ENCODE data around the gene SMIM21. TPM values are rescaled to one million over a fixed set of nuclear protein-coding genes. Genes with fewer than 3 reads are reported as not detected.

The SMIM21 gene
- total and polyA plus RNA-seq, 2 of the 8 experiments (the other 6 are each of a cell fraction or from before 2014, with no cell fraction given), result not detected

DNA sequence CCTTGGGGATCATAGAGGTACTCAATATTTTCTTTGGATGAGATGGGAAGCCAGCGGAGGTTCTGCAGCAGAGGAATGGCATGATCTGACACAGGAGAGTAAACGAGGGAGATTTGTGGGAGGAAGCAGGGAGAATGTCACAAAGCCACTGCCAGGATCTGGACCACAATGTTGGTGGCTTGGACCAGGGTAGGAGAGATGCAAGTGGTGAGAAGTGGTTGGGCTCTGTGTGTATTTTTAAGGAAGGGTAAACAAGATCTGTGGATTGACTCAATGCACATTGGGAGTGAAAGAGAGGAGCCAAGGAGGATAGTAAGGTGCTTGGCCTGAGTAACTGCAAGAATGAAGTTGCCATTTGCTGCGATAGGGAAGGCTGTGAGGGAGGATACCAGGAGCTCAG lies 10.5 kb upstream of the SMIM21 start:
- CTCF ChIA-PET (ENCODE audit: partially characterized antibody), result no interaction called here
- Histone ChIP-seq H2BK12ac (ENCODE audit: low read depth, low read length) (no peak overlapping the region), H3K23ac (ENCODE audit: insufficient read length) (no peak overlapping the region), H3K14ac (ENCODE audit: insufficient read length) (no peak overlapping the region), H3K9ac (replicated peaks in 1 of 4; ENCODE audit: extremely low read depth in 1 of 4, low read depth in 3 of 4, low read length in 3 of 4) (no peak overlapping the region), H3K9me3 (ENCODE audit: insufficient read depth in 2 of 2, low read depth in 1 of 2, low read length in 1 of 2) (no peaks in the 10 kb centered on the region), H3K4me1 (replicated peaks in 1 of 4; ENCODE audit: control insufficient read depth in 3 of 4, insufficient read depth in 4 of 4, low read length in 3 of 4) (peaks cover 0 to 3% (median under 1%) of the 10 kb centered on the region in 4 experiments; a peak in 3 of 7 replicates), H4K91ac (replicated peaks; ENCODE audit: insufficient read length, low read length) (no peak overlapping the region), H3K79me2 (ENCODE audit: control insufficient read depth in 1 of 2, insufficient read depth in 2 of 2, low read length in 2 of 2) (no peaks in the 10 kb centered on the region), H2BK15ac (ENCODE audit: low read length) (no peak overlapping the region), H3K79me1 (ENCODE audit: low read depth, low read length) (no peaks in the 10 kb centered on the region), H3K4me3 (ENCODE audit: extremely low read depth in 1 of 4, insufficient read depth in 2 of 4, low read depth in 3 of 4, low read length in 4 of 4) (no peak overlapping the region), H2AK5ac (ENCODE audit: low read depth, low read length) (no peak overlapping the region), H3K4ac (replicated peaks; ENCODE audit: insufficient read length, low read depth, low read length) (no peak overlapping the region), H3K4me2 (ENCODE audit: insufficient read depth in 1 of 2, low read depth in 2 of 2, low read length in 2 of 2) (no peak overlapping the region), H2BK20ac (ENCODE audit: low read length) (no peak overlapping the region), H3K36me3 (ENCODE audit: control insufficient read depth in 2 of 4, insufficient read depth in 4 of 4, low read length in 3 of 4) (no peaks in the 10 kb centered on the region), H4K8ac (ENCODE audit: extremely low read depth, insufficient read depth, low read length) (no peak overlapping the region), H2BK5ac (ENCODE audit: low read depth, low read length) (no peak overlapping the region), H2AFZ (ENCODE audit: low read length) (no peak overlapping the region; the same call in 1 of the 2 replicates), H3K27ac (ENCODE audit: low read depth, low read length) (no peak overlapping the region), H4K5ac (ENCODE audit: insufficient read length, low read depth, low read length) (no peak overlapping the region), H3K56ac (replicated peaks; ENCODE audit: insufficient read length, low read depth, low read length) (no peak overlapping the region), H3K23me2 (ENCODE audit: low read depth, low read length) (no peaks in the 10 kb centered on the region), H2BK120ac (replicated peaks; ENCODE audit: low read depth, low read length) (no peak overlapping the region), H4K20me1 (replicated peaks in 1 of 2; ENCODE audit: control insufficient read depth in 1 of 2, insufficient read depth in 2 of 2, low read length in 2 of 2) (no peaks in the 10 kb centered on the region), H3K18ac (ENCODE audit: extremely low read depth, low read length) (no peak overlapping the region), H3K27me3 (replicated peaks in 1 of 4; ENCODE audit: control insufficient read depth in 3 of 4, extremely low read depth in 1 of 4, insufficient read depth in 3 of 4, low read length in 3 of 4) (no peaks in the 10 kb centered on the region)
- WGBS, 2 experiments (ENCODE audit: extremely low coverage in 1 of 2, insufficient coverage in 1 of 2, insufficient read length in 1 of 2, insufficient replicate concordance in 2 of 2, low coverage in 1 of 2, low lambda C conversion rate in 2 of 2, missing lambda C conversion rate in 1 of 2), result 97% methylated on average over 3 of the region's 3 CpGs; no CpG with 5 or more reads in 1 of the 2 experiments
- DNase-seq (ENCODE audit: low read depth in 1 of 2, low spot score in 2 of 2) (no peak), FAIRE-seq (no peak)
- no peak for TF ChIP-seq RBBP5 (IDR thresholded peaks at IDR 0.05; ENCODE audit: borderline replicate concordance, low read depth, low read length)
- TF ChIP-seq CHD1 (IDR thresholded peaks at IDR 0.05; ENCODE audit: low read depth, low read length), result no peak
- POLR2A ChIA-PET (ENCODE audit: partially characterized antibody), result no interaction called here
